ENCODE data around the gene CIZ1.
A peak's percentile ranks its signal among the peaks of the same experiment; 100 is the strongest.
"Not testable (repeated sequence)": the region's sequence is repeated elsewhere in the genome, so short reads cannot be mapped to it uniquely, and the experiment has no call there.

The CIZ1 gene

DNA sequence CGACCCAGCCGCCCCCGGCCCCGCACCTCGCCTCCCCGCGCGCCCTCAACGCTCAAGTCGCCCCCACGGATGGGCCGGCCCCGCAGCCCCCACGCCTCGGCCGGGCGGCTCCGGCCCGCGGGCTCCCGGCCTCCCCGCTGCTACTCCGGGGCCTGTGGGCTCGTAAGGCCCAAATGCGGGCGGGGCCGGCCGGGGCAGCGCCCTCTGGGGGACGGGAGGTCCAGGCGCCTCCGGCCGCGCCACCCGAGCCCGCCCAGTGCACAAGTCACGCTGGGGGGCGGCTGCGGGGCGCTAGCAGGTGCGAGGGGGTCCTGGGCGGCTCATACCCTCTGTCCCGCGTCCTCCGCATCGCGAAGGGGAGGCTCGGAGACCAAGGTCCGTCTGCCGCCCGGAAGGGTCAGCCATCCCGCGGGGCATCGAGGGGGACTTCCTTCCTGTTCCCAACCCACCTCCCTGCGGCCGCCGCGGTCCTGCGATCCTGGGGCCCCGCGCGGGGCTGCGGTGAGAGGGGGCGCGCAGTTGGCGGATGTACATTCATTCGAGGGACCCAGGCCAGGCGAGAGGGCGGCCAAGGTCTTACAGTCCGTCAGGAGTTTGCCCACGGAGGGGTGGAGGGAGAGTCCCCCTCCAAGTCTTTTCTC, at the start of gene CIZ1:
CIZ1 (minus strand) TSS at position 167 of the 641 bp plus-strand sequence. CDS start 715 bp downstream, outside the sequence.
- DNase-seq (ENCODE audit: low read depth in 2 of 2, low spot score in 1 of 2): peak; percentile 38 to 42

DNA sequence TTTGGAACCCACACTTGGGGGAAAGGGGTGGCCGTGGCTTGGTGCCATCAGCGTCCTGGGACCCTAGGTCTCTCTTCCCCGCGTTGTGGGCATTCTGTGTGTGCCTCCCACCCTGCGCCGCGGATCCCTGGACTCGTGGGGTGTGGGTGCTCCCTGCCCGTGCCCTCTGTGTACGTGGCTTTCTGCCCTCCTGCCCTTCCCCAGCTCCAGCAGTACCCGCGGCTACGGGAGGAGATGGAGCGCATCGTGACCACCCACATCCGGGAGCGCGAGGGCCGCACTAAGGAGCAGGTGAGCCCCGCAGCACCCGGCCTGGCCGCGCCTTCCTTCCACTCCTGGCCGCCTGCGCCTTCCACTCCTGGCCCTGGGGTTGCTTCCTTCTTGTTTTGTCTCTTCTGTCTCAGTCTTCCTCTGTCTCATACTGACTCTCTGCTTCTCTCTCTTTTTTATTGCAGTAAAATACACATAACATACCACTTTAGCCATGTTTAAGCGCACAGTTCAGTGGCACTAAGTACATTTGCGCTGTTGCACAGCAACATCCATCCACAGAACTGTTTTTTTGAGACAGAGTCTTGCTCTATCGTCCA, 42.5 kb upstream of the CIZ1 start:
- no peak for DNase-seq (ENCODE audit: low read depth in 2 of 2, low spot score in 1 of 2)

DNA sequence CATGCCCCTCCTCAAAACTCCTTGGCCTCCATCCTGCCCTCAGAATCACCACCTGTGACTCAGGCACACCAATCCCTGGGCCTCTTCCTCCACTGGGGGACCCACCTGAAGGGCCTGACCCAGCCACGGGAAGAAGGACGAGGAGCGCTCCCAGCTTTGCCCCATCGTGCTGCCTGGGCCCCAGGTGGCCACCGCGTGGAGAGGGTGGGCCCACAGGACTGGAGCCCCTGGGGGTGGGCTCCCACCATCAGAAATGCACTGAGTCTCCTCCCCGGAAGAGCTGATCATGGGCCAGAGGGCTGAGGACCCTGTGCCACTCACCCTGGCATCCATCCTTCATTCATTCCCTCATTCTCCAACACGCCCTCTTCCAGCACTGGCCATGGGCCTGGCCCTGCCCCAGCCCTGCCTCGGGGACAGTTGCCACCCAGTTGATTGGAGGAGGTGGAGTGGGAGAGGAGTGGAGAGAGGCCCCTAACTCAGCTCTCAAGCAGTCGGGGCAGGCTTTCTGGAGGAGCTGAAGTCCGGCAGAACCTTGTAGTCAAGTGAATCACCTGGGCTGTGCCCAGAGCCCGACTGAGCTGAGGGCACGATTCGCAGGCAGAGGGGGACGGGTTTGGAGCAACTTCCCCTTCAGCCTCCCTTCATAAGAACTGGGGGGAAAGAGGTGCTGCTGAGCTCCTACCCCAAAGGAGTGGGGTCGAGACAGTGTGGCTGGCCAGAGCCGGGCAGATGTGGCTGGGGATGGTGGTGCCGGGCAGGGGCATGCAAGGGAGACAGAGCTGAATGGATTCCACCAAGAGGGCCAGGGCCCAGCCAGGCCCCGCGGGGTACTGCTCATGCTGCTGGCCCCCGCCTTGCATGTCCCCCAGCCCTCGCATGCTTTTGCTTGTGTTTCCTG, 41.4 kb upstream of the CIZ1 start:
- no peak for DNase-seq (ENCODE audit: low read depth in 2 of 2, low spot score in 1 of 2)

DNA sequence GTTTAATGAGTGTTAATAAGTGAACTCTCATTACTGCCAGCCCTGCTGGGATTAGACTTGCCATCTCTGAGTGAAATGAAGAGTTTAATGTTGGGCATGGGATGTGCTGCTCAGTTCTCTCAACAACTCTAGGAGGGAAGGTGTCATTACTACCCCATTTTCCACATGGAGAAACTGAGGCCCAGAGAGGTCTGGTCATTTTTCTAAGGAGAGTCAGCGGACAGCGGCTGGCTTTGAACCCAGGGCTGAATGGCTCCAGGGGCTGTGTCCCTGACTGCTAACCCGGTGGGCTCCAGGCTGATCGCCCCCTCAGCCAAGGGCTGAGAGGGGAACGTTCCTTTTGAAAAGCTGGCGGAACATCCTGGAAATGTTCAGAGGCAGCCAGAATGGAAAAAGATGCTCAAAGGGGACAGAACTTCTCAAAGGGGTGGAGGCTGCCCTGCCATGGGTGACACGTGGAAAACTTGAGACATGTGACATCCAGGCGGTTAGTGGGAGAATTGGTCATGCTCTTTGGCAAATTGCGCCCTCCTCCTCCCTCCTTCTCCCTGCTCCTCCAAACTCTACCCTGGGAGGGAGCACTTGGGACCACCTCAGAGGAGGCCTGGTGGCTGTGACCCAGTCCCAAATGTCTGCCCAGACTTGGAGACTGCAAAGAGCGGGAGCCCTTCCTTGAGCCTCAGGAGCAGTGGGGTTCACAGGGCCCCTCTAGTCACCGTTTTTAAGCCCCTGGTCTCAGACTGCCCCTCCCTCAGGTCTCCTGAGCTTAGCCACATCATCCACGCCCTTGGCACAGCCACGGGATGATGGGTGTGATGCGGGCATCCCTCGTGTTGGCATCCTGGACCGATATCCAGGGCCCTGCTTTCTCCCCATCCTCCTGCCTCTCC, 40.5 kb upstream of the CIZ1 start:
- DNase-seq (ENCODE audit: low read depth in 2 of 2, low spot score in 1 of 2): no peak

- not testable (repeated sequence) for DNase-seq (ENCODE audit: low read depth in 2 of 2, low spot score in 1 of 2)
Observed at GRCh38 chr9:128230897-128231296, 39.5 kb upstream of the CIZ1 start.

GRCh38 chr9:128226412-128226801, 35.0 kb upstream of the CIZ1 start:
- DNase-seq (ENCODE audit: low read depth in 2 of 2, low spot score in 1 of 2): no peak

DNA sequence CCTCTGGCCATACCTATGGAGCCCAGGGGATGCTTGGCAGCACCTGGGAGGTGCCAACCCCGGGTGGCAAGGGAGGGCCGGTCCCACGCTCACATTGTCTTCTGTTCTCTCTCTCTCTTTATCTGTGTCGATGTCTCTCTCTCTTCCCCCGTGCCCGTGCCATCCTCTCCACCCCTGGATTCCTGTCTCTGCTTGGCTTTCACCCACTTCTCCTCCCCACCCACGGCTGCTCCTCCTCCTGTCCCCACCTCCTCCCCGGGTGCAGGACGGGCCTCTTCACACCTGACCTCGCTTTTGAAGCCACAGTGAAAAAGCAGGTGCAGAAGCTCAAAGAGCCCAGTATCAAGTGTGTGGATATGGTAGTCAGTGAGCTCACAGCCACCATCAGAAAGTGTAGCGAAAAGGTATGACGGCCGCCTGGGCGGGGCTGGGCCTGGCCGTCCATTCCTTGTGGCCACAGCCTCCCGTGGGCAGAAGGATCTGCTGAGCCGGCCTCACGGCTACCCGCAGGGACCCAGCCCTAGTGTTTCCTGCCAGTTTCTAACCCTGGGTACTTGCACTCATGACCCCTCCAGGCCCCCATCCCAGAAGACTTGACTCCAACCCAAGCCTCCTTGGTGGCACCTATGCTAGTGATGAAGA, 34.5 kb upstream of the CIZ1 start:
- no peak for DNase-seq (ENCODE audit: low read depth in 2 of 2, low spot score in 1 of 2)

DNA sequence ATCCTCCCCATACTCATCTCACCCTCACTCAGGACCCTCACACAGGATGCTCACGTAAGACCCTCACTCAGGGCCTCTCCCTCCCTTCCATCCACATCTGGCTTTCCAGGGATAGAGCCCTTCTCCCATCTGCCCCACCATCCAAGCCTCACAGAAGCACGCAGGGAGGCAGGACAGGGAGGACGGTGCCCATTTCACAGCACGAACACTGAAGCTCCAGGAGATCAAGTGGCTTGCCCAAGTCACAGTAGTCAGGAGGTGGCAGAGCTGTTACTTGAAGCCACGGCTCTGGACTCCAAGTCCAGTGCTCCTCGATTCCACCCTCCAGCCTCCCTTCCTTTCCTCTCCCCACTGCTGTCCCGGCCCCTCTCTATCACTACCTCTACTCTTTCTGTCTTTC, 33.5 kb upstream of the CIZ1 start:
- DNase-seq (ENCODE audit: low read depth in 2 of 2, low spot score in 1 of 2): no peak

- DNase-seq (ENCODE audit: low read depth in 2 of 2, low spot score in 1 of 2): no peak
Observed at GRCh38 chr9:128222880-128223670, 31.7 kb upstream of the CIZ1 start.

DNA sequence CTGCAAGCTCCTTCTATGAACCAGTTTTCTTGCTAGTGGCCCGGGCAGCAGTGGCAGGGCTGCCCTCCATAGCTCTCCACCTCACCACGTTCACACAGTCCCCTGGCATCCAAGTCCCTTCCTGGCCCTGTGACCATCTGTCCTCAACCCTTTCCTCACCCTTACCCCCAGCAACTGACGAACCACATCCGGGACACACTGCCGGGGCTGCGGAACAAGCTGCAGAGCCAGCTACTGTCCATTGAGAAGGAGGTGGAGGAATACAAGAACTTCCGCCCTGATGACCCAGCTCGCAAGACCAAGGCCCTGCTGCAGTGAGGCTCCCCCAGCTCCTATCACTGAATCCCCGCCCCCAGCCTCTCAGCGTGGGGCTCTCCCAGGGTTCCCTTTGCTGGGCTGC, 30.7 kb upstream of the CIZ1 start:
- no peak for DNase-seq (ENCODE audit: low read depth in 2 of 2, low spot score in 1 of 2)

GRCh38 chr9:128219831-128220230, 28.5 kb upstream of the CIZ1 start:
- DNase-seq (ENCODE audit: low read depth in 2 of 2, low spot score in 1 of 2): no peak

- peak; percentile 75 to 82 for DNase-seq (ENCODE audit: low read depth in 2 of 2, low spot score in 1 of 2)
Observed at GRCh38 chr9:128218518-128219389, 27.4 kb upstream of the CIZ1 start.

DNA sequence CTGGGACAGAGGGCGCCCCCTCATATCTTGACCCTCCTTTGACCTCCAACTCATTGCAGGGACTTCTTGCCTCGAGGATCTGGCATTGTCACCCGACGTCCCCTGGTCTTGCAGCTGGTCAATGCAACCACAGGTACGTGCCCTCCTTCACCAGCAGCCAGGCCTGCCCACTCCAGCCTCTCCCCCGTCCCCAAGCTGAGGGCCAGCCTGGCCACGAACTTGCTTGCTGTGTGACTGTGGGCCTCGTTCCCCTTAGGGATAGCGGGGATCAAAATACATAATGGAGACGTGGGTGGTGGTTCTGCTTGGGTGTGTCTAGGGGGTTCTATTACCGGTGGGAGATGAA, 26.8 kb upstream of the CIZ1 start:
- DNase-seq (ENCODE audit: low read depth in 2 of 2, low spot score in 1 of 2): no peak

DNA sequence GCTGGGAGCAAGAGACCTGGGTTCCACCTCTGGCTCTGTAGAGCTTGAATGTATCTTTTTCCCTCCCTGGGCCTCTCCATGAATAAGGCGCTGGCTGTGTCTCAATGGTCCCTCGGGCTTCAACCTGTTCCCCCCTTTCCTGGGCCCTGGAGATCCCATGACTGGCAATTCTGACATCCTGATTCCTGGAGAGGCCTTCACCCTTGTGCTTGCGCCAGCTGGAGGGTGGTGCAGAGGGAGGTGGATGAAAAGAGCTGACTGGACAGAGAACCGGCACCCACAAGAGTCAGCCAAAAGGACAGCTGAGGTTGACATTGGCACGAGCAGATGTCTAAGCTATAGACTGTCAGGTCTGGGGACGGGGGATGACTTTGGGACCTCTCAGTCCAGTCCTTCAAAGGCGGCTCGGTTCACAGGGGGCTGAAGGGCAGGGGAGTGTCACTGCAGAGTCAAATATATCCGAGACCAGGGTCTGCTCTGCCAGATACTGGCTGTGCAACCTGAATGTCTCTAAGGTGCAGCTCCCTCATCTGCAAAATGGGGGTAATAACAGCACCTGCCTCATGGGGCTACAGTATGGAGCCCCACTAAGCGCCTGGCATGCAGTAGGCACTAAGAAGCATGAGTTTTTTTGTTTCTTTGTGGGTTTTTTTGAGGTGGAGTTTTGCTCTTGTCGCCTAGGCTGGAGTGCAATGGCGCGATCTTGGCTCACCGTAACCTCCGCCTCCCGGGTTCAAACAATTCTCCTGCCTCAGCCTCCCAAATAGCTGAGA, 25.6 kb upstream of the CIZ1 start:
- DNase-seq (ENCODE audit: low read depth in 2 of 2, low spot score in 1 of 2): no peak

GRCh38 chr9:128215491-128216409, 24.4 kb upstream of the CIZ1 start:
- no peak for DNase-seq (ENCODE audit: low read depth in 2 of 2, low spot score in 1 of 2)

GRCh38 chr9:128214571-128215490, 23.5 kb upstream of the CIZ1 start:
- DNase-seq (ENCODE audit: low read depth in 2 of 2, low spot score in 1 of 2): no peak
